NCI-H1417 treated with DMSO at 0.1 percent for 48 hours (cell line): ENCODE data around the gene C10orf67.
A peak's percentile ranks its signal among the peaks of the same experiment; 100 is the strongest.
"Not testable (repeated sequence)": the region's sequence is repeated elsewhere in the genome, so short reads cannot be mapped to it uniquely, and the experiment has no call there.

Experiments used
- DNase-seq: peaks from one replicate; lab custom pipeline; 2025; lab: John Stamatoyannopoulos, UW

The C10orf67 gene

GRCh38 chr10:23263441-23264164 is 81.0 kb downstream of the C10orf67 start:
- no peak for DNase-seq

GRCh38 chr10:23262928-23263327 is 81.7 kb downstream of the C10orf67 start:
- no peak for DNase-seq

GRCh38 chr10:23258516-23258915 is 86.1 kb downstream of the C10orf67 start:
- no peak for DNase-seq

GRCh38 chr10:23253780-23254179 is 90.8 kb downstream of the C10orf67 start:
- DNase-seq = peak; percentile 2

GRCh38 chr10:23252859-23253258 is 91.7 kb downstream of the C10orf67 start:
- DNase-seq = not testable (repeated sequence)

GRCh38 chr10:23241779-23242178 is 102.8 kb downstream of the C10orf67 start:
- not testable (repeated sequence) for DNase-seq

GRCh38 chr10:23238015-23238414 is 106.6 kb downstream of the C10orf67 start:
- no peak for DNase-seq

- DNase-seq = no peak
Measured at GRCh38 chr10:23230582-23230981, 114.0 kb downstream of the C10orf67 start.

- no peak for DNase-seq
Measured at GRCh38 chr10:23217471-23217870, 127.1 kb downstream of the C10orf67 start.

- DNase-seq = no peak
Measured at GRCh38 chr10:23205972-23206642, 138.5 kb downstream of the C10orf67 start.

GRCh38 chr10:23204773-23205172 is 139.8 kb downstream of the C10orf67 start:
- DNase-seq = no peak

- no peak for DNase-seq
Measured at GRCh38 chr10:23203369-23204325, 140.9 kb downstream of the C10orf67 start.

- DNase-seq = no peak
Measured at GRCh38 chr10:23202779-23203178, 141.8 kb downstream of the C10orf67 start.

GRCh38 chr10:23201837-23202236 is 142.8 kb downstream of the C10orf67 start:
- no peak for DNase-seq

GRCh38 chr10:23200997-23201652 is 143.5 kb downstream of the C10orf67 start:
- DNase-seq = no peak

GRCh38 chr10:23200586-23200985 is 144.0 kb downstream of the C10orf67 start:
- DNase-seq = no peak

GRCh38 chr10:23199768-23200511 is 144.7 kb downstream of the C10orf67 start:
- no peak for DNase-seq

- DNase-seq = no peak
Measured at GRCh38 chr10:23198940-23199767, 145.4 kb downstream of the C10orf67 start.

- DNase-seq = no peak
Measured at GRCh38 chr10:23198610-23198939, 146.0 kb downstream of the C10orf67 start.

- DNase-seq = no peak
Measured at GRCh38 chr10:23197416-23197861, 147.2 kb downstream of the C10orf67 start.
